ENCODE data around the gene UGT1A8.

The UGT1A8 gene

GRCh38 chr2:233668605-233669260 is 51.3 kb downstream of the UGT1A8 start:
- TF ChIP-seq MYC (IDR thresholded peaks at IDR 0.05; ENCODE audit: low read depth, low read length), result no peak
- TF ChIP-seq CTCF (IDR thresholded peaks at IDR 0.05; ENCODE audit: low read depth, low read length), result no peak
- no peak for TF ChIP-seq POLR2A (IDR thresholded peaks at IDR 0.05; ENCODE audit: extremely low read depth, insufficient read length)
- TF ChIP-seq, protein P1, sequence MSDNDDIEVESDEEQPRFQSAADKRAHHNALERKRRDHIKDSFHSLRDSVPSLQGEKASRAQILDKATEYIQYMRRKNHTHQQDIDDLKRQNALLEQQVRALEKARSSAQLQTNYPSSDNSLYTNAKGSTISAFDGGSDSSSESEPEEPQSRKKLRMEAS (IDR thresholded peaks at IDR 0.05; ENCODE audit: low read depth, low read length), result no peak
- no peak overlapping the region for H3K4me3 ChIP-seq (ENCODE audit: low read depth, low read length)
- no peak for DNase-seq (ENCODE audit: low read depth)

- H3K4me3 ChIP-seq (ENCODE audit: low read depth, low read length), result no peak within 1 kb of the TSS
- DNase-seq (ENCODE audit: low read depth), result no peak
- no peak for TF ChIP-seq CTCF (IDR thresholded peaks at IDR 0.05; ENCODE audit: low read depth, low read length)
- TF ChIP-seq MYC (IDR thresholded peaks at IDR 0.05; ENCODE audit: low read depth, low read length), result no peak
- no peak for TF ChIP-seq POLR2A (IDR thresholded peaks at IDR 0.05; ENCODE audit: extremely low read depth, insufficient read length)
- TF ChIP-seq, protein P1 (IDR thresholded peaks at IDR 0.05; ENCODE audit: low read depth, low read length), result no peak
Observed at GRCh38 chr2:233671290-233672161, 54.1 kb downstream of the UGT1A8 start, which contains the start of gene UGT1A9. UGT1A9 (plus strand) TSS chr2:233671898; CDS start chr2:233671935, 37 bp downstream.

GRCh38 chr2:233672886-233673285 is 55.5 kb downstream of the UGT1A8 start:
- no peak for DNase-seq (ENCODE audit: low read depth)
- no peak for TF ChIP-seq POLR2A (IDR thresholded peaks at IDR 0.05; ENCODE audit: extremely low read depth, insufficient read length)
- TF ChIP-seq CTCF (IDR thresholded peaks at IDR 0.05; ENCODE audit: low read depth, low read length), result no peak
- TF ChIP-seq, protein P1 (IDR thresholded peaks at IDR 0.05; ENCODE audit: low read depth, low read length), result no peak
- no peak for TF ChIP-seq MYC (IDR thresholded peaks at IDR 0.05; ENCODE audit: low read depth, low read length)
- H3K4me3 ChIP-seq (ENCODE audit: low read depth, low read length), result no peak overlapping the region

GRCh38 chr2:233673896-233674295 is 56.5 kb downstream of the UGT1A8 start:
- DNase-seq (ENCODE audit: low read depth), result no peak
- TF ChIP-seq, protein P1 (IDR thresholded peaks at IDR 0.05; ENCODE audit: low read depth, low read length), result no peak
- TF ChIP-seq MYC (IDR thresholded peaks at IDR 0.05; ENCODE audit: low read depth, low read length) (no peak), POLR2A (IDR thresholded peaks at IDR 0.05; ENCODE audit: extremely low read depth, insufficient read length) (no peak), CTCF (IDR thresholded peaks at IDR 0.05; ENCODE audit: low read depth, low read length) (no peak)
- no peak overlapping the region for H3K4me3 ChIP-seq (ENCODE audit: low read depth, low read length)

GRCh38 chr2:233674314-233674713 is 56.9 kb downstream of the UGT1A8 start:
- TF ChIP-seq MYC (IDR thresholded peaks at IDR 0.05; ENCODE audit: low read depth, low read length) (no peak), CTCF (IDR thresholded peaks at IDR 0.05; ENCODE audit: low read depth, low read length) (no peak), POLR2A (IDR thresholded peaks at IDR 0.05; ENCODE audit: extremely low read depth, insufficient read length) (no peak)
- TF ChIP-seq, protein P1 (IDR thresholded peaks at IDR 0.05; ENCODE audit: low read depth, low read length), result no peak

More at GRCh38 chr2:233674314-233674713, 56.9 kb downstream of the UGT1A8 start:
- no peak overlapping the region for H3K4me3 ChIP-seq (ENCODE audit: low read depth, low read length)
- no peak for DNase-seq (ENCODE audit: low read depth)
